IPS DF 4.7 (cell line): ENCODE data around the gene ZBTB5.
"Not testable (repeated sequence)": the region's sequence is repeated elsewhere in the genome, so short reads cannot be mapped to it uniquely, and the experiment has no call there.

Source experiments
- DNase-seq: peaks from one replicate; pipeline ENCODE4 v3.0.0-alpha.2; 2013; ENCODE audit warnings: low spot score; ENCODE audit errors: extremely low read depth

Gene ZBTB5

DNA sequence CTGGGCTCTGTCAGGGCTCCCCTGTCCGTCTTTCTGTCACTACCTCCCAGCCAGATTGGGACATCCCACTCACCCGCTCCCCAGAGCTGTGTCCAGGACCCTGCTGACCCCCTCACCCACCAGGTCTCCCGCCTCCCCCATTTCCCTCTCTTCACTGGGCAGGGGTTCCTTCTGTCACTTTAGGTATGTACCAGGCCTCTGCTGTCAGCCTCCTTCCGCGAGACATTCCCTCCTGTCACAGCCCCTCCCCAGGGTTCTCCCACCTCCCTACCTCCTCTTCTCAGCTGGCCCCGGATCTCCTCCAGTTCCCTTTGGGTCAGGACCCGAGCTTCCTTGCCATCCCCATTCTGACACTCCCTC lies 21.0 kb upstream of the ZBTB5 start:
- DNase-seq = no peak

DNA sequence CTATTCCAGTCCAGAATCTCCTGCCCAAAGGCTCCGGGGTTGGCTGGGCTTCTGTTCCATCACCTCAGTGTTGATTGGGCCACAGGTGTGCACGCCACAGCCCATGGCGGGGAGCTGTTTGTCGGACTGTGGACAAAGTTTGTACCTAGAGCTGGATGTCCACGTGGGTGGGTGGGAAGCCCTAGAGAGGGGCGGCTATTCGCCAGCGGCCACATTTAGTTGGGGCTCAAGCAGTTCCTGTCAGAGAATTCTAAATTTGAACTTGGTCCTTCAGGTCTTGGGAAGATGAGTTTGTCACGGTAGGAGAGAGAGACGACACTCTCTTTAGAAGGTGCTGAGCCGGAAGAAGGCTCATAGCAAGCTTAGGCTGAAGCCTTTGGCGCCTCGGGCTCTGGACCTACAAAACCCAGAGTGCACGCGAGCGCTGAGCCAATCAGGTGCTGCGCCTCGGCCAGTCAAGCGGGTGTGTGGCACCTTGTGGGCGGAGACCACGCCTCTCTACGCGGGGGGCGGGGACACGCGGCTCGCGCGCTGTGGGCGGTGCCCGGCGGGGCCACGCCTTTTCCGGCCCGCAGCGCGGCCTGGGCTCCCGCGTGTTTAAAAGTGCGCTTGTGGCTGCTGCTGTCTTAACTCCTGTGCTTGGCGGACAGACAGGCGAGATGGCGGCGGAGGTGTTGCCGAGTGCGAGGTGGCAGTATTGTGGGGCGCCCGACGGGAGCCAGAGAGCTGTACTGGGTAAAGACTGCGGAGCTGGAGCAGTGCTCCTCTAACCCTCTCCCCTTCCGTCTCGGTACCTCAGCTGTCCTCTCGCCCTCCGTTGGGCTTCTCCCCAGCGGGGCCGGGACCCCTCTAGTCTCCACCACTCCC lies 20.4 kb upstream of the ZBTB5 start, which contains the start of gene POLR1E:
Gene POLR1E, plus strand, starts transcription at position 560 of the 867 bp plus-strand sequence. Its CDS starts 100 bp downstream, at position 660.
- no peak for DNase-seq

DNA sequence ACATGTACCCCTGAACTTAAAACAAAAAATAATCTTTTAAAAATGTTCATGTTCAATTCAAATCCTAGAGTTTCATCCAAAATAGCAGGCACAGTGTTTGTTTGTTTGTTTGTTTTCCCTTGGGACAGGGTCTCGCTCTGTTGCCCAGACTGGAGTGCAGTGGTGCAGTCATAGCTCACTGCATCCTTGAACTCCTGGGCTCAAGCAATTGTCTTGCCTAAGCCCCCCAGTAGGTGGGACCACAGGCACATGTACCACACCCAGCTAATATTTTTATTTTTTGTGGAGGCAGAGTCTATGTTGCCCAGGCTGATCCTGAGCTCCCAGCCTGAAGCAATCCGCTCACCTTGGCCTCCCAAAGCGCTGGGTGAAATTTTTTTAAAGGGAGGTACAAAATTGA lies 15.5 kb upstream of the ZBTB5 start:
- no peak for DNase-seq

DNA sequence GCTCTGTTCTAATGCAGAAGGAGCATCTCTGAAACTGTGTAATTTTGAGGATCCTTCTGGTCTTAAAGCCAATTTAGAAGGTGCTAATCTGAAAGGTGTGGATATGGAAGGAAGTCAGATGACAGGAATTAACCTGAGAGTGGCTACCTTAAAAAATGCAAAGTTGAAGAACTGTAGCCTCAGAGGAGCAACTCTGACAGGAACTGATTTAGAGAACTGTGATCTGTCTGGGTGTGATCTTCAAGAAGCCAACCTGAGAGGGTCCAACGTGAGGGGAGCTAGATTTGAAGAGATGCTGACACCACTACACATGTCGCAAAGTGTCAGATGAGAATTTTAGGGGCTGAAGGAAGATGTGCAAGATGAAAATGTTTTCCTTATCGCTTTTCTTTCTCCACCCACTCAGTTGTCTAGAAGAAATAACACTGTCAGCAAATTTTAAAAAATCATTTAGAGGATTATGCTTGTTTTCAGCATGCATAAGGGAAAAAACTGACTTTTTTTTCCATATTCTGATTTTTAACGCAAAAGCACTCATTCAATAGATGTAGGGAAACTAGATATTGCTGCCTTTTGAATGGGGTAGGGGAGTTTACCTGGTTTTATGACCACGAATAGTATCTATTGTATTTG lies 12.9 kb upstream of the ZBTB5 start:
- not testable (repeated sequence) for DNase-seq

DNA sequence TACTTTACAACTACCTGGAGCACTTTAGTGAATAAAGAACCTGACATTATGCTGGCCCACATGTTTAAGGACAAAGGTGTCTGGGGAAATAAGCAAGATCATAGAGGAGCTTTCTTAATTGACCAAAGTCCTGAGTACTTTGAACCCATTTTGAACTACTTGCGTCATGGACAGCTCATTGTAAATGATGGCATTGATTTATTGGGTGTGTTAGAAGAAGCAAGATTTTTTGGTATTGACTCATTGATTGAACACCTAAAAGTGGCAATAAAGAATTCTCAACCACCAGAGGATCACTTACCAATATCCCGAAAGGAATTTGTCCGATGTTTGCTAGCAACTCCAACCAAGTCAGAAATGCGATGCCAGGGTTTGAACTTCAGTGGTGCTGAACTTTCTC lies 12.2 kb upstream of the ZBTB5 start:
- not testable (repeated sequence) for DNase-seq

DNA sequence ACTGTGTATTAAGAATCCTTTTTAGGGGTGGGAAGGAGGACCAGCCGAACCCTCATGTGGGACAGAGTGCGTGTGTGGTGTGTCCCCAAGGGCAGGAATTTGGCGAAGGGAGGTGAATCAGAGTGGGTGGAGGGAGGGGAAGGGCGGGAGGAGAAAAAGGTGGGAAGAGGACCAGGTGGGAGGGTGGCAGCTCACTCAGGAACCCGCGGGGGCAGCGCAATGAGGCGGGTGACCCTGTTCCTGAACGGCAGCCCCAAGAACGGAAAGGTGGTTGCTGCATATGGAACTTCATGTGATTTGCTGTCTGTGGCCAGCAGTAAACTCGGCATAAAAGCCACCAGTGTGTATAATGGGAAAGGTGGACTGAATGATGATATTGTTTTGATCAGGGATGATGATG lies 11.7 kb upstream of the ZBTB5 start:
- no peak for DNase-seq

DNA sequence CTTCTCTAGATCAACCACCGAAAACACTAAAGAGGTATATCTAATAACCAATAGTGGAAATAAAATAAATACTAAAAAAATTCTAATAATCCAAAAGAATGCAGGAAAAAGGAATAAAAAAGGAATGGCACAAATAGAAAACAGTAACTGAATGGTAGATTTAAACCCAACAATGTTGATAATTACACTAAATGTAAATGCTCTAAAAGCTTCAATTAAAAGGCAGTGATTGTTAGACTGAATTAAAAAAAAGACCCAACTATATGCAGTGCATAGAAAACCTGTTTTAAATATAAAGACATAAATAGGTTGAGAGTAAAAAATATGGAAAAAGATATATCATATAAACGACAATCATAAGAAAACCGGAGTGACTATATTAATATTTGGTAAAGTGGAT lies 9.2 kb upstream of the ZBTB5 start:
- no peak for DNase-seq

DNA sequence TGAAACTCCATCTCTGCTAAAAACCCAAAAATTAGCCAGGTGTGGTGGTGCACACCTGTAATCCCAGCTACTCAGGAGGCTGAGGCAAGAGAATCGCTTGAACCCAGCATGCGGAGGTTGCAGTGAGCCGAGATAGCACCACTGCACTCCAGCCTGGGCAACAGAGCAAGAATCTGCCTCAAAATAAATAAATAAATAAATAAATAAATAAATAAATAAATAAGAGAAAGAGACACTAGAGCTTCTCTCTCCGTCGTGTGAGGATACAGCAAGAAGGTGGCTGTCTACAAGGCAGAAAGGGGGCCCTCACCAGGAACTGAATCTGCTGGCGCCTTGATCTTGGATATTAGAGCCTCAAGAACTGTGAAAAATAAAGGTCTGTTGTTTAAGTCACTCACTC lies 8.7 kb upstream of the ZBTB5 start:
- not testable (repeated sequence) for DNase-seq

DNA sequence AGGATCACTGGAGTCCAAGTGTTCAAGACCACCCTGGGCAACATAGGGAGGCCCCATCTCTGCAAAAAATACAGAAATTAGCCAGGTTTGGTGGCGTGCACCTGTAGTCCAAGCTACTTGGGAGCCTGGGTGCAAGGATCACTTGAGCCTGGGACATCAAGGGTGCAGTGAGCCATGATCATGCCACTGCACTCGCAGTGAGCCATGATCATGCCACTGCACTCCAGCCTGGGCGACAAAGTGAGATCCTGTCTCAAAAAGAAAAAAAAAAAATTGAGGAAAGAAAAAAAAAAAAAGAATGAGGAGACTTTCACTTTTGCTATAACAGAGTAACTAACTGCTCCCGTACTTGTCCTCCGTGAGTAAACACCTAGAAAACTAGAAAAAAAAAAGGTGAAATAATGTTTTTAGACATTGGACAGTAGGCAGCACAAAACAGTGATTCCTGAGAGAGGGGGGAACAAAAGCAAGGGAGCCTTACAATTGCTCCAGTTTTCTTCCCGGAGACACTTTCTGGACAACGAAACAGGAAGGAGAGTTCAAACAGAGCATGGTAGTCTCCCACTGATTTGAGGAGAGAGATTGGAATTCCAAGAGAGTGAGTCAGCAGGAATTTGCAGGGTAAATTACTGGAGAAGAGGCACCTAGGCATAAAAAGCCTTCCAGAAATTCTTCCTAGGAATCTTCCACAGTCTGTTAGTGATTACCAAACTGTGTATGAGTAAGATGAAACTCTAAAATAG lies 6.9 kb upstream of the ZBTB5 start:
- DNase-seq = peak; percentile 94

DNA sequence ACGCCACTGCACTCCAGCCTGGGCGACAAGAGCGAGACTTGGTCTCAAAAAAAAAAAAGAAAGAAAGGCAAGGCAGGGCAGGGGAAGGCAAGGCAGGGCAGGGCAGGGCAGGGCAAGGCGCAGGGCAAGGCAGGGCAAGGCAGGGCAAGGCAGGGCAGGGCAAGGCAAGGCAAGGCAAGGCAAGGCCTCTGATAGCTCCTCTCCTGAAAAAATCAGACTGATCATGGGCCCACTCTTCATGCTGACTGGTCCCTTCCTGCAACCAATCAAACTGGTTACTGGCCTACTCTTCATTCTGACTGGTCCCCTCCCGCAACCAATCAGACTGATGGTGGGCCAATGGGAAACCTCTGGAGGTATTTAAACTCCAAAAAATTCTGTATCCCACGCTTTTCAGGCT lies 3.4 kb upstream of the ZBTB5 start:
- no peak for DNase-seq

DNA sequence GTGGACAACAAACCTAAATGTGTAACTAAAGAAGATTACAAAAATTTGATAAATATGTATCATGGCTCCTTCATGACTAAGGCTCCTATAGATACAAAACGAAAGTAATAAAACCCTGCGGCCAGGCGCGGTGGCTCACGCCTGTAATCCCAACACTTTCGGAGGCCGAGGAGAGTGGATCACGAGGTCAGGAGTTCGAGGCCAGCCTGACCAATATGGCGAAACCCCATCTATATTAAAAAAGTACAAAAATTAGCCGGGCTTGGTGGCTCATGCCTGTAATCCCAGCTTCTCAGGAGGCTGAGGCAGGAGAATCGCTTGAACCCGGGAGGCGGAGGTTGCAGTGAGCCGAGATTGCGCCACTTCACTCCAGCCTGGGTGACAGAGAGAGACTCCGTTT lies 2.3 kb upstream of the ZBTB5 start:
- not testable (repeated sequence) for DNase-seq

DNA sequence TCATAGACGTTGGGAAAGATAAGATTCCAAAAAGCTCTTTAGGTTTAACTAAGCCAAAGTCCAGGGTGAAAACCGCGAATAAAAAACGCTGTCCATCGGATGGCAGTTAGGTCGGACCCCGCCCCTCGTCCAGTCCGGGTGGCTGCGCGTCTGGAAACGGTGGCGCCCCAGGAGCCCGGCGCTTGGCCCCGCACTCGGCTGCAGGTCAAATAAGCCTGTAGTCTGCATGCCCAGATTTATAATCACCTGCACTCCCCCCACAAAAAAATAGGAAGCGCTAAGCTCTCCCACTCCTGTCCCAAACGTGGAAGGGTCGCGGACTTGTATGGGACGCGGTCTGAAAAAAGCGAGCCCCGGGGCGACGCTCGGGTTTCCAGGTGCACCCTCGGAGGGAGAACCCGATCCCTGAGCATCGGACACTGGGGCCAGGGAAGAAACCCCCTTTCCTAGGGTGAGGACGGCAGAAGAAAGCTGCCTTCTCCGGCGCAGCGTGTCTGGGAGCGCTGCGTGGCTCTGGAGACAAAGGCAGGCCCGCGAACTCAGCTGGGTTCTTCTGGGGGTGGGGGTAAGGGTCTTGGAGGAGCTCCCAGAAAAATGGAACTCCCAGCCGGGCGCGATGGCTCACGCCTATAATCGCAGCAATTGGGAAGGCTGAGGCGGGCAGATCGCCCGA lies 923 bp upstream of the ZBTB5 start:
- DNase-seq = no peak

DNA sequence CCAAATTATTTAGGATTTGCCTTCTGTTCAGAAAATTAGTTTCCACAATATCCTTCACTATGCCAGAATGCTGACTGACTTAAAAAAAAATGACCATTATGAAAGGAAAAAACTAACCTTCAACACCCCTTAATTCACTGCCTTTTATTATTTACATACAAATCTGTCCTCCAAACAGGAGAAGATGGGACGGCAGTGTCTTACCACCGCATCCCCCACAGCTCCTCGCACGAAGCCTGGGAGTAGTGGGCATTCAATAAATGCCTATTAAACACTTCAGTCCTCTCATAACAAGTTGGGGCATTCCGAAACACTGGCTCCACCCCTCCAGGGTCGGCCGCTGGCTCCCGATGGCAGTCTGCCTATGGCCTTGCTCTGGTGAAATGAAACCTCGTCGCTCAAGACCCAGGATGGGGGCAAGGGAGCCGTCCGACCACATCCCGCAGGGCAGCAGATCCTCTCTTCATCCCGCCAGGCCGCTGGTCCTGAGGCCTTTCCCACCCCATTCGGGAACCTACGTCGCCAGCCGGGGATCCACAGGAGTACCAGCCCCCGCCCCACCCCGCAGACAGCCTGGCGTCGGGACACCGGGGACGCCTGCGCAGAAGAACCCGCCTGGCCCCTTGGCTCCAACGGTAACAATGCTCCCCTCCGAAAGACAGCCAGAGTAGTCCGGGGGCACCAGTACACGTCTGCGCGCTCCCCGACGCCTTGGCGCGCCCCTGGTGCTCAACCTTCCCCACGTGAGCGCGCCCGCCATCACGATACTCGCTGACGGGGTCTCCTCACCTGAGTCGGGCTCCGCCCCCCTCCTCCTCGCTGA lies 613 bp downstream of the ZBTB5 start:
- no peak for DNase-seq

DNA sequence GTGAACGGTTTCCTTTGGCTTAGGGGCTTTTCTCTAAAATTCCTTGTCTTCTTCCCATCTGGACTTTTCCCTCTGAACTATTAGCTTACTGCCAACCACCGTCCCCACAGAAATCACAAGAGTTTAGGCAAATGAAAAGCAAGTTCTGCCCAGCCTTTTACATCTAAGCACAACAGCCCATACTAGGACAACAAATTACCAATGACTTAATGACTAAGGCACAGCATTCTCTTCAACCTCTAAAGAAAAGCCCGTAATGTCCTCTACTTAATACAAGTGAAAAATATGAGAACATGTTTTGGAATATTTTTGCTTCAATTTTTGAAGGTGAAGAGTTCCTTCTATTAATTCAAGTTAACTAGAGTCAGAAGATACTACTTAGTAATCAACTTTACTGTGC lies 1.2 kb downstream of the ZBTB5 start:
- no peak for DNase-seq

DNA sequence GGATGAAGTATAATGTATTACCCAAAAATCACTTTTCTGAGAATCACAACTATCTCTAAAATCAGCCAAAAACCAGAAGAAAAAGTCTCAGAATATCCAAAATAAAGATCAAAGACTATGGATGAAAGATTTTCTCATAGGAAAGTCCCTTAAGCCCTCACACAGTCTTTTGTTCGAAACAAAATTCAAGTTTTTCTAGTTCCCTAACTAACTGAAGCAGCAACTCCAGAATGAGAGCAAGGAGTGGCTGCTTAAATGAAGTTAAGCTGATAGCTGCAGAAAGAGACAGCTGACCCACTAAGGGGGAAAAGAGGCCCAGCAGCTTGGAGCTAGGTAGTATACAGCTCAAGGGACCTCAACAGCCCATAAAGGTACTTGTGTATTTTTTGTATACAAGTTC lies 8.4 kb downstream of the ZBTB5 start:
- DNase-seq = no peak

DNA sequence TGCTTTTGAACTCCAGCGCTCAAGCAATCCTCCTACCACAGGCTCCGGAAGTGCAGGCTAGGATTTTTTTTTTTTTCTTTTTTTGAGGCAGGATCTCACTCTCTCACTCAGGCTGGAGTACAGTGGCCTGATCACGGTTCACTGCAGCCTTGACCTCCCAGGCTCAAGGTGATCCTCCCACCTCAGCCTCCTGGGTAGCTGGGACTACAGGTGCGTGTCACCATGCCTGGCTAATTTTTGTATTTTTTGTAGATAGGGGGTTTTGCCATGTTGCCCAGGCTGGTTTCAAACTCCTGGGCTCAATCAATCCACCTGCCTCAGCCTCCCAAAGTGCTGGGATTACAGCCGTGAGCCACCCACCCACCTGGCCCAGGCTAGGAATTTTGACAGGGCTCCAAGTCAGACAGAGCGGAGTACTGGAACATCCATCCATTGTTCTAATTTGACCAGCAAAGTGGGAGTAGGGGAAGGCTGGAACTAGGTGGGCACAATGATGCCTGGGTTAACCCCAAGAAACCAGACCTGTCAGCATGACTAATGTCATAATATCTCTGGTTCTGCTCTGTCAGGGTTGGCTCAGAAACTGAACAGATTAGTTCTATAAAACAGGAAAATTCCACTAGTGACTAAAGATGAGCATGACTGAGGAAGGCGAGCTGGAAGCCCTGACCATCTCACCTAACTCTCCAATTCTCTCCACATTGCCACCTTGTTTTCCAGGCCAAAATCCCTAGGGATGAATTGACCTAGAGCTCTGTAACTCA lies 9.2 kb downstream of the ZBTB5 start:
- DNase-seq = no peak

DNA sequence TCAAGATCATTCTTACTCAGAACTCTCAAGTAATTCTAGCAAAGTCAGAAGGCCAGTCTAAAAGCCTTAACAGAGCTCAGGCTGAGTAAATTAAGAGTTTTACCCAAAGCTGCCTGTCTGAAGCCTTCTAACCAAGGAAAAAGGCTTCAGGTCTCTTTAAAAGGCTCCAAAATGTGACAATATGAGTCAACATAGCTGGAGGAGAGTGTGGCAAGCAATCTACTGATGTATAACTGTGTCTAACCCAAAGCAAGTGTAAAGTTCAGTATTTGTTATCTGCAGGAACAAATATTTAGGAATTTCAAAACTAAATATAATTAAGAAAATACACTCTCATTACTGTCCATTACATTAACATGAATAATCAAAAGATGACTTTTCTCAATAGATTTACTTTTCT lies 11.0 kb downstream of the ZBTB5 start:
- DNase-seq = no peak

DNA sequence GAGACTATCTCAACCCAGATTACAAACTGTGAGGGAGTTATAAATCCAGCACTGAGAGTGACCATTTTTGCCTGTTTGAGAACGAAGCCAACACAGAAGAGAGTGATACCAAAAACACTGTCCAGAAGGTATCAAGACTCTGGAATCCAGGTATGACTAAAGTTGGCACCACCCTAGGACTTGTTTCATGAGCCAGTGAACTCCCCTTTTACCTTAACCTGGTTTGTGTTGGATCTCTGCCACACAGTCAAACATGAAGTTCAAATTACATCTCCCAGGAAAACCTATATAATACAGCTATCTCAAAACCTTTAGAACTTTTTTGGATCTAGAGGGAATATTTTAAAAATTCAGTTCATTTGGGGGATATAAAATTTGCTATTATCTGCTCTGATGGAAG lies 11.4 kb downstream of the ZBTB5 start:
- DNase-seq = no peak

DNA sequence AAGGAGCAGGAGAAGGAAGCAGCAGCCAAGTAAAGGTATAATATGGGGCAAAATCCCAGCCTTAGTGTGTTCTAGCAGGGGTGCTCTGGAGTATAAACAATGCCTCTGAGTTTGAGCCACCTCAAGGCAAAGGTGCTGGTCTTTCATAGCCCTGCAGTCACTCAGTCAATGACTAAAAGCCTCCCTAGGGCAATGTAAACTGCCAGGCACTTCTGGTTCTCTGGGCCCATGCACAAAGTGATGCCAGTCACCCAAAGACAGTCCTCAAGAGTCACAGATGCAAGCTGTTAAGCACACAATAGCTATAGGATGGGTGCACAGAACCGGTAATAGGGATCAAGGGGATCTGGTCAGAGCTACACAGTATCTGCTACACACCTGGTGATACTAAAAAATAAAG lies 12.6 kb downstream of the ZBTB5 start:
- DNase-seq = no peak

DNA sequence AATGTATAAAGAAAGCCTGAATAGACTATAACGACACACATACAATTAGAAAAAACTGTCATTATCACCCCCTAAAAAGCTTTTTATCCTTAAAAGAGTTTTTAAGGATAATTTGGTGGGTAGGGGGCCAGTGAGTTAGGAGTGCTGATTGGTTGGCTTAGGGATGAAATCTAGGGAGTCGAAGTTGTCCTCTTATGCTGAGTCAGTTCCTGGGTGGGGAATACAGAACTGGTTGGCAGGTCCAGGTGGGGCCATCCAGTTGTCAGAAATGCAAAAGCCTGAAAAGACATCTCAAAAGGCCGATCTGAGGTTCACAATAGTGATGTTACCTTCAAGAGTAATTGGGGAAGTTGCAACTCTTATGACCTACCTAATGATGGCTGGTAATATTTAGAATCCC lies 13.6 kb downstream of the ZBTB5 start:
- DNase-seq = no peak
